NCI-H146 treated with DMSO at 0.1 percent for 48 hours (cell line): ENCODE measurements around the gene ADM2.
"Not testable (repeated sequence)": the region's sequence is repeated elsewhere in the genome, so short reads cannot be mapped to it uniquely, and the experiment has no call there.

Source experiments
- DNase-seq: peaks from one replicate; lab custom pipeline; 2025; ENCODE audit not compliant: unreplicated experiment; lab: John Stamatoyannopoulos, UW

The ADM2 gene, protein sequence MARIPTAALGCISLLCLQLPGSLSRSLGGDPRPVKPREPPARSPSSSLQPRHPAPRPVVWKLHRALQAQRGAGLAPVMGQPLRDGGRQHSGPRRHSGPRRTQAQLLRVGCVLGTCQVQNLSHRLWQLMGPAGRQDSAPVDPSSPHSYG

DNA sequence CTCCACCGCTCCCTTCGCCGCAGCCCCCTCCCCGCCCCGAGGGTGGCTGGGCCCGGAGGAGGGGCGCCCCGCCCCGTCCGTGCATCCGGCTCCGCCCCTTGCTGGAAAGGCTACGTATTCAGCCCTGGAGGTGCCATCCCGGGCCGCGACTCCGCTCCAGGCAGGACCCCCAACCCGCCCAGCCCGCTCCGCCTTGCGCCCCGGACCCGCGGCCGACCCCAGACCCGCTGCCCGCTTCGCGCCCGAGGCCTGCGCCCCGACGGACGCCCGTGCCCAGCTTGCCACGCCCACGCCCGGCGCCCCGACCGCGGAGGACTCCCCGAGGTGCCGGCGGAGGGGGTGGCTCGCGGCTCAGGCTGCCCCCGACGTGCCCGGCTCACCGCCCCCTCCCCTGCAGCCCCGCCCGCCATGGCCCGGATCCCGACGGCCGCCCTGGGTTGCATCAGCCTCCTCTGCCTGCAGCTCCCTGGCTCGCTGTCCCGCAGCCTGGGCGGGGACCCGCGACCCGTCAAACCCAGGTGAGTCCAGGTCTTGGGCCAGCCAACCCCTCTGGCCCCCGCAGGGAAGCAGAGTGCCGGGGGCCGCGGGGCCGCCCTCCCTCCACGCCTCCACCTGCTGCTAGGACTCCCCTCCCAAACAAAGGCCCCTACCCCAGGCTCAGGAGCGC is at the start of gene ADM2:
ADM2 (plus strand) TSS at position 104 of the 667 bp plus-strand sequence; CDS start at position 409, 305 bp downstream.
- DNase-seq = no peak

DNA sequence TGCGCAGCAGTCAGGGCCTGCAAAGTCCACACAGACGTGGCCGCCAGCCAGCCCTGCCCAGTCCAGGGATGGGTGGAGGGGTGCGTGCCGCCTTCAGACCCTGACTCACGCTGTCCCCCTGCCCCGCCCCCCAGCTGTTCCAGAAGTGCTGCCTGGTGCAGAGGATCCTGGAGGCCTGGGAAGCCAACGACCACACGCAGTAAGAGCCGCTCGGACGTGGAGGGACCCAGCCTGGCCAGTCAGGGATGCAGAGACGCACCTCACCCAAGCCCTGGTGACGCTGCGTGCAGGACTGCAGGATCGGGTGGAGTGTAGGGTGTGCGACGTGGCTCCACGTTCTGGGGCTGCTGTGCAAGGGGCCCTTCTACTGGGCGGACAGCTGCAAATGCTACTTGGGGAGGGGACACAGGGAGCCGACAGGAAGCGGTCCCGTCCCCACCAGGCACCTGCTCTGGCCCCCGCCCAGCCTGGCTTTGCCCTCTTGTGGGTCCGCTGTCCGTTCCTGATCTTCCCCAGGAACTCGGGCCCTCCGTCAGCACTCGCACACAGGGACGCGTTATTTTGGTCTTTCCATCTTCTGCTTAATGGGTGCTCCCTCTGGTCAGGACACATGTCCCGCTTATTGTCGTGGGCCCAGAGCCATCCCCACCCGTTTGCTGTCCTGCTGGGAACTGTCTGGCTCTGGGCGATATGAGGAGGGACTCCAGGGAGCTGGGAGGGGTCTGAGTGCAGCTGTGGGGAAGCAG is 49.0 kb upstream of the ADM2 start:
- no peak for DNase-seq

DNA sequence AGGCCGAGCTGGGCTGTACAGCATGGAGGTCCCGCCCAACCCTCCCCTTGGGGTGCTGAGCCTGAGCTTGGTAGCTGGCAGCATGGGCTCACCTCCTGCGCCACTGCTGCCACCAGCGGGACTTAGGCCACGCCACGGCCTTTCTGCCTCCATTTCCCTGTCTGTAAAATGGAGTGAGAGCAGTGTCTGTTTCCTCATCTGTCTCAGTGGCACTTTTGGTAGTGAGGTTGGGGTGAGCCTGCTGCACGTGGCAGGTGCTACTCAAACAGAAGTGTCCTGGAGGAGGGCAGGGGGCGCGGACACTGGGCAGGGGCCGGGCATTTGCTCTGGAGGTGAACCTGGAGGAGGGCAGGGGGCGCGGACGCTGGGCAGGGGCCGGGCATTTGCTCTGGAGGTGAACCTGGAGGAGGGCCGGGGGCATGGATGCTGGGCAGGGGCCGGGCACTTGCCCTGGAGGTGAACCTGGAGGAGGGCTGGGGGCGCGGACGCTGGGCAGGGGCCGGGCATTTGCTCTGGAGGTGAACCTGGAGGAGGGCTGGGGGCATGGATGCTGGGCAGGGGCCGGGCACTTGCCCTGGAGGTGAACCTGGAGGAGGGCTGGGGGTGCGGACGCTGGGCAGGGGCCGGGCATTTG is 48.3 kb upstream of the ADM2 start:
- DNase-seq = not testable (repeated sequence)

DNA sequence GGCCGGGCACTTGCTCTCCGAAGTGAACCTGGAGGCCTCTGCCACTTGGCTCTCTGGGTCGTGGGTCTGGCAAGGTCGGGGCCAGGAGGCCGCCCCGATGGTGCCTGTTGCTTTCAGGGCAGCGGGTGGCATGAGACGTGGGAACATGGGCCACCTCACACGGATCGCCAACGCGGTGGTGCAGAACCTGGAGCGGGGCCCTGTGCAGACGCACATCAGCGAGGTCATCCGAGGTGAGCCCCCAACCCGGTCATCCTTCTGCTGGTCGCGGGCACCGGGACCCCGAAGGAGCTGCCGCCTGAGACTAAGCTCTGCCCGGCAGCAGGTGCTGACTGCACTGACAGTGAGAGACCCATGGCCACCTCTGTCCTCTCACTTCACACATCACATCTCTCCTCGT is 46.5 kb upstream of the ADM2 start:
- DNase-seq = no peak

DNA sequence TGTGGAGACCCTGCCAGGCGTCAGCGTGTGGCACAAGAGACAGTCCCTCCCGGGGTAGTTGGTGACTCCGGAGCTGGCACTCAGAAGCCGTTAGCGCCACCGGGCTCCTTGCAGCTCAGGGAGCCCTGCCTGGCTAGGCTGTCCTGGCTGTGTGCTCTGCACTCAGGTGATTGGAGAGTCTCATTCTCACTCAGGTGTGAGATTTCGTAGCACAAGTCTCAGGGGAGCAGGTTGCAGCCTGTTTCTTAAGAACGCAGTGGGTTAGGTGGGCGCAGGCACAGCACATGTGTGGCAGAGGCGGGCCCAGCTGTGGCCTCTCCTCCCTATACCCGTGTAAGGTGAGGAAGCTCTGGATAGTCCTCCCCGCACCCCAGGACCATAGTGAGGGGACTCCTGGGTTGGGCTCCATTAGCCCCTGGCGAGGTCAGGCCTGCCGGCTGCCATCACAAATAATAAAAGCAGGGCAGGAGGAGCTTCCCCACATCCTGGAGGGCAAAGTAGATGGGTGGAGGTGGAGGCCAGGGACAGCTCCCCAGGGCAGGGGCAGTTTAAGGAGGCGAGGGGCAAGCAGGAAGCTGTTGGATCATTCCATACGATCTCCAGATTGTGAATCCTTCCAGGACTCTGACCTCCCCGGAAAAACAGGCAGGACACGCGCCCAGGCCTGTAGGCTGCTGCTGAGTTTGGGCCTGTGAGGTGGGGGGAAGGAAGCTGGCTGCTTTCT is 45.9 kb upstream of the ADM2 start:
- no peak for DNase-seq

DNA sequence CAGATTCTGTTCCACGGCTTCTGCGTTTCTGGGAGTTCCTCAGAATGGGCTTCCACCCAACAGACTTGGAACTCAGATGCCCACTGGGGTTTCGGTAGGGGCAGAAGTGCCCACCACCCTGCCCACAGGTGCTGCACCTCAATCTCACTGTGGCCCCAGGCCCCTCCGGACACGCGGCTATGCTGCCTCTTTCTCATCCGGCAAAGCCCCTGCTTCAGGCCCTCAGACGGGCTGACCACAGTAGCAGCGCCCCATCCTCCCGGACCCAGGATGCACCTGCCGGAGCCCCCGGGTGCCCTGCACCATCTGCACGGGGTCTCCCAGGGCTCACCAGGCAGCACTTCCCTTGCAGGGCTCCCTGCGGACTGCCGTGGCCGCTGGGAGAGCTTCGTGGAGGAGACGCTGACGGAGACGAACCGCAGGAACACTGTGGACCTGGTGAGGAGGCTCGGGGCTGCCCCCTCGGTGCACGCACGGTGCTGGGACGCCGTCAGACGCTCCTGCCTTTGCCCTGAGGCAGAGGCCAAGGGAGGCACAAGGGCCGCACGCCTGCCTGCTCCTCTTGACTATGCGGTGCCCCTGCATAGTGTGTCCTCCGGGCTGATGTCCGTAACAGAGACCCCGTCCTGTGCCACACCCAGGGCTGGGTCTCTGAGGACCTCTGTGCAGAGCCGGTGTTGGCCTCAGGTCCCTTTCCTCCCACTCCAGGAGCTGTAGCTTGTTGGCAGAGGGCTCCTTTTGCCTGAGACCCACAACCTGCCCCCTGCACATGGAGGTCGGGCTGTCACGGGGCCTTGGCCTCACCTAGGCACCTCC is 45.1 kb upstream of the ADM2 start:
- DNase-seq = no peak

DNA sequence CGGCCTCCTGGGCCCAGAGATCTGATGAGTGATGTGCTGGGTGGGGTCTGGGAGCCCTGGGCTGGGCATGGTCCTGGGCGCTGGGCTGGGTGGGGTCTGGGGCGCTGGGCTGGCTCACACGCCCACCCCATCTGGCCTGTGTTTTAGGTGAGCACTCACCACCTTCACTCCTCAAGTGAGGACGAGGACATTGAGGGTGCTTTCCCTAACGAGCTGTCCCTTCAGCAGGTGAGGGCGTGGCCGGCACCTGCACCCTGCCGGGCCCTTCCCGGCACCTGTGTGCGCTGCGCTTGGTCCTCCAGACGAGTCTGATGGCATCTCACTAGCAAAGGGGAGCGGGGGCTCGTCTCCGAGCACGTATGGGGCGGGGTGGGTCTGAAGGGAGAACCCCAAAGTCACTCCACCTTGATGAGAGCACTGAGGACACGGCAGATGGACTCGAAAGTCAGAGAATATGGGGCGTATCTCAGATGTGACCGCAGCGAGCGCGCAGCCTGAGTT is 44.5 kb upstream of the ADM2 start:
- no peak for DNase-seq

DNA sequence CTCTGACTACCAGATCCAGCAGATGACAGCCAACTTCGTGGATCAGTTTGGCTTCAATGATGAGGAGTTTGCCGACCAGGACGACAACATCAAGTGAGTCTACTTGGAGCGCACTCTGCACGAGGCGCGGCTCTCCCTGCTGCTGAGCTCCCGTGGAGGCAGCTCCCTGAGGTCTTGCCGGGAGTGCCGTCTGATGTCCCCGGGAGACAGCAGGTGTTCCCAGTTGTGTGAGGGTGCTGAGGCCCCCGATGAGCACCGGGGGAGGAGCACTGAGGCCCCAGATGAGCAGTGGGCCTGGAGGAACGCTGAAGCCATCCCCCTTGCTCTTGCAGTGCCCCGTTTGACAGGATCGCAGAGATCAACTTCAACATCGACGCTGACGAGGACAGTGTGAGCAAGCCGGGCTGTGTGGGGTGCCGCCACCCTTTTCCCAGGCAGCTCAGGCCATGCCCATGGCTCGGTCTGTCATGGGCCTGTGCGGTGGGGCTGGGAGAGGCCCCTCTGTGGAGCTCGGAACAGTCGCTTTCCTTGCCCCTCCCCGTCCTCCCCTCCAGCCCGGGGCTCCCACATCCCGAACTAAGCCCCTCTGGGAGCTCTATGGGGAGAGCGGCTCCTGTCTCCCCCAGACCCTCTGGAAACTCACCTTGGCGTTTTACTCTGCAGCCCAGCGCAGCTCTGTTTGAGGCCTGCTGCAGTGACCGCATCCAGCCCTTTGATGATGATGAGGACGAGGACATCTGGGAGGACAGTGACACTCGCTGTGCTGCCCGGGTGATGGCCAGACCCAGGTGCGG is 43.6 kb upstream of the ADM2 start:
- DNase-seq = no peak

DNA sequence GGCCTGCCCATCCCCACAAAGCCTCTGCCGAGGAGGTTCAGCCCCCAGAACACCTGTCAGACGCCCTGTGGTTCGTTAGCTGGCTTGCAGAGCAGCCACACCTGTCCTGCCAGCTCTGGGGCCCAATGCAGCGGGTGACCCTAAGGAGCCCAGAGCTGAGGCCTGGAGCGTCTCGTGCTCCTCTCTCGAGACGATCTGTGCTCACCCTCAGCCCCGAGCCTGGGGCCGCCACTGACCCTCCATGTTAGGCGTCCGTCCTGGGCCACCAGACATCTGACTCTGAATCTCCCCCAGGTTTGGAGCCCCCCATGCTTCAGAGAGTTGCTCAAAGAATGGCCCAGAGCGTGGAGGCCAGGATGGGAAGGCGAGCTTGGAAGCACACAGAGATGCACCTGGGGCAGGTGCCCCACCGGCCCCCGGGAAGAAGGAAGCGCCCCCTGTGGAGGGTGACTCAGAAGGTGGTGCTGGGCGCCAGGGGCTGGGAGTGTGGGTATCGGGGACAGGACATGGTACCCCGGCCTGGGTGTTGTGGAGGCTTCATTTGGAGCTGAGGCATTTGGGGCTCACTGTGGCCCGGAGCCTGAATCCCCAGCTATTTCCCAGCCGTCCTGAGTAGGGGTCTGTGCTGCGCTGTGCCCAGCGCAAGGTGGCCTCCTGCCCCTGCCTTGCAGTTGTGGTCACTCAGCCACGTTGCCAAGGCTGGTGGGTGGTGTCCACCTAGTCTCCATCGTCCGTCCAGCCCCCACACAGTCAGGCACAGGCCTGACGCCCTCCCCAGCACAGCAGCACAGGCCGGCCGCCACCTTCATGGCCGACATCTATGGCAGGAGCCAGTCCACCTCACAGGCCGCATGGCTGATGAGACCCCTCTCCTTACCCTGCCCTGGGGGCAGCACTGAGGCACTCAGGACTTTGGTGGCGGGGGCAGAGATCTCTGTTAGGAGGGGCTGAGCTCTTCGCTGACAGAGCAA is 42.8 kb upstream of the ADM2 start:
- DNase-seq = no peak

DNA sequence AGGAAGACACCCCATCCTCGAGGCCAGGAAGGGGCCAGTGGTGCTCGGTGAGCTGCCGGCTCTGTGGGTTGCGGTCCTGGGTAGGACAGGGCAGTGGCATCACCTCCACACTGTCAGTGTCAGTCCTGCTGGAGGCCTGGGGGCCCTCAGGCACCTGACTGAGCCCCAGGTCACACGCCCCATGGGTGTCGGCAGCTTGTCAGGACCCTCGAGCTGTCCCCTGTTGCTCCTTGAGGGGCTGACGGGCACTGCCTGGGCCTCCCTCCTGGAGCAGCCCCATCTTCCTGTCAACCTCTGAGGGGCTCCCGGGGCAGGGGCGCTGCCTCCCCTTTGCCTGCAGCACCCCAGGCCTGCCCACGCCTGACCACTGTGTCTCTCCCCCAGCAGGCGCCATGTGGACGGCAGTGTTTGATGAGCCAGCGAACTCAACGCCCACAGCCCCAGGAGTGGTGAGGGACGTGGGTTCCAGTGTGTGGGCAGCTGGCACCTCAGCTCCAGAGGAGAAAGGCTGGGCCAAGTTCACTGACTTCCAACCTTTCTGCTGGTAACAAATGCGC is 42.0 kb upstream of the ADM2 start:
- DNase-seq = no peak

DNA sequence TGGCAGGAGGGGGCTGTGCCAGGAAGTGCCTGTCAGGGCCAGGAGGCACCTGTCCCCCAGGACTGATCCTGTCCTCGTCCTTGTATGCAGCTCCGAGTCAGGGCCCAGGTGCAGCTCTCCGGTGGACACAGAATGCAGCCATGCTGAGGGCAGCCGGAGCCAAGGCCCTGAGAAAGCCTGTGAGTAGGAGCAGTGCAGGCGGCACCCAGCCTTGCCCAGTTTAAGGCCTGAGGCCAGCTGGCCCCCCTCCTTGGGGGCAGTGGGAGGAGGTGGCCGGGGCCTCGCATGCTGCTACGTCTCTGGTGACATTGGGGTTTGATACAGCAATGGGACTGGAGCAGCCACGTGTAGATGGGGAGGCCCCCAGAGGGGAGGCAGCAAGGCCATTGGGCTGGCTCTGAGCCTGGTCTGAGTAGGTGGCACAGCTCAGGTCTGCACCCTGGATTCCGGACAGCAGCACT is 41.4 kb upstream of the ADM2 start:
- no peak for DNase-seq

DNA sequence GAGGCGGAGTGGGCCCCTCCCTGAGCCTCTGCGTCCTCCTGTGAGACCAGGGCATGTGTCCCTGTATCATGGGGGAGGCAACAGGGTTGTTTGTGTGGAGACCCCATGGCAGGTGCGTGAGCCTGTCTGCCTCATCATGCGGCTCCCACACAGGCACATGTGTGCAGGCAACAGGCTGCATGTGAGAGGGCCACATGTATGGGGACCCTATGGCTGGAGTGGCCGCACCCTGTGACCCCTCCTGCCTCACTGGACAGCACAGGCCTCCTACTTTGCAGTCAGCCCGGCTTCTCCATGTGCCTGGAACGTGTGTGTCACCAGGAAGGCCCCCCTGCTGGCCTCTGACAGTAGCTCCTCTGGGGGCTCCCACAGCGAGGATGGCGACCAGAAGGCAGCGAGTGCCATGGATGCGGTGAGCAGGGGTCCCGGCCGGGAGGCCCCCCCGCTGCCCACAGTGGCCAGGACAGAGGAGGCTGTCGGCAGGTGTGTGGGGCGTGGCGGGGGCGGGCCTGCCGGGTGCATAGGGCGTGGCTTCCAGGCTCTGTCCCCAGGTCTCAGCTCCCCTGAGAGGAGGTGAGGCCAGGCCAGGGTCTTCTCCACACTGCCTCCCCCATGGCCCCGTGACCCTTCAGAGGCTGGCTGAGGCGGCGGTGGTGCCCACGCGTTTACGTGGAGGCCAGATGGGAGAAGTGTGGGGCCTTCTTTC is 40.6 kb upstream of the ADM2 start:
- DNase-seq = no peak

DNA sequence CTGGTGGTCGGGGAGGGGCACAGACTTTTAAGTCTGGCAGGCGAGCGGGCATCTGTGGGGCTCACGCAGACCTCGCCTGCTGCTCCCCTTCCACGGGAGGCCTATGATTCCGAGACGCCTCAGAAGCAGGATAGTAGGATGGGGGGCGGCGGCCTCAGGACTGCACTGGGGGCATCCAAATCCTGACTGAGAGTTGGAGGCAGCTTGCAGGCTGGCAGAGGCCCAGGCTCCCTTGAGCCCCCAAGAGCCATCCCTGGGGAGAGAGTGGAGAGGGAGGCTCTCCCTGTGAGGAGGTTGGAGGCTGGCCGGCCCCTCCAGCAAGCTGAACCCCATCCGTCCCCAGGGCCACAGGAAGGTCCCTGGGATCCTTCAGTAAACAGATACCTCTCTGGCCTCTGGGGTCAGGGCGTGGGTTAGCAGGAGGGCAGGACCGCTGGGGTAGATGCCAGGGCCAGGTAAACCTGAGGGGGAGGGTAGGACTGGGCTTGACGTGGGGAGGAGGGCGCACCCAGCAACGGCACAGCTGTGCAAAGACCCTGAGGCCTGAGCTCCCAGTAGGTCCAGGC is 39.8 kb upstream of the ADM2 start:
- no peak for DNase-seq

DNA sequence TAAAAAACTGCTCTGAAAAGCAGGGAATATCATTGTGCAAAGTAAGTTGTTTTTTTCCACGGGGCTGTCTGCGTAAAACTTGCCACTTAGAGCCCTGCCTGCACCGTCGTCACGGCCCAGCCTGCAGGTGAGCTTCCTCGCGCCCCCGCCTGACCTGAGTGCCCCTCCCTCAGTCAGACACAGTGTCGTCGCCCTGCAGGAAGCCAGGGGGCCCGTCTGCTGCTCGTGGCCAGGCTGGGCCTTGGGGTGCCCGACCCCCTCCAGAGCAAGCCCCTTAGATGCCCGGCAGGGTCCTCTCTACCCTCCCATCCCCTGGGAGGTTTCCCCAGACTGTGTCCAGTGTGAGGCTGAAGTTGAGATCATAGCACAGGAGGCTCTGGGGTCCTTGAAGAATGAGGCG is 38.1 kb upstream of the ADM2 start:
- DNase-seq = no peak

DNA sequence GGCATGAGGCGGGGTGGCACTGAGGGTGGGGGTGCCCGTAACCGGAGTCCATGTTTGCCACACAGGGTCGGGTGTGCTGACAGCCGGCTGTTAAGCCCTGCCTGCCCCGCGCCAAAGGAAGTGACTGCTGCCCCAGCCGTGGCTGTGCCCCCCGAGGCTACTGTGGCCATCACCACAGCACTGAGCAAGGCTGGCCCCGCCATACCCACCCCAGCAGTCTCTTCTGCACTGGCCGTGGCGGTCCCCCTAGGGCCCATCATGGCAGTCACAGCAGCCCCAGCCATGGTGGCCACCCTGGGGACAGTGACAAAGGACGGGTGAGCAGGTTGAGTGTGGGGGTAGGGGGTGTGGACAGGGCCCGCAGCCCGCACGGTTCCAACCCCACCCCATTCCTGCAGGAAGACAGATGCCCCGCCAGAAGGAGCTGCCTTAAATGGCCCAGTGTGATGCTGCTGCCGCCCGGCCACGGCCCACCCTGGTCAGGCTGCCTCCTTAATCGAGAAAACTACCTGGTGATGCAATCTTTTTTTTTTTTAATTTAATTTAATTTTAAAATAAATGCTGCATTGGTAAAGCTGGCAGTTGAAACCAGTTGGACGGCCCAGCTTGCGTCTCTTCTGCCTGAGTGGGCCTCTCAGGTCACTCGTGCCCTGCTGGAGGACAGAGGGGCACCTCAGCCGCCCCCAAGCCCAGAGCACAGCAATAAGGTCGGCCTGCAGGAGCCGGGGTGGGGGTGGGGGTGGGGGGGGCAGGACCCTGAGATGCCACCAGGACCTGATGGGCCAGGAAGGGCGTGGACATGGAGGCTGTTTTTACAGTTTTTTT is 37.3 kb upstream of the ADM2 start:
- no peak for DNase-seq

DNA sequence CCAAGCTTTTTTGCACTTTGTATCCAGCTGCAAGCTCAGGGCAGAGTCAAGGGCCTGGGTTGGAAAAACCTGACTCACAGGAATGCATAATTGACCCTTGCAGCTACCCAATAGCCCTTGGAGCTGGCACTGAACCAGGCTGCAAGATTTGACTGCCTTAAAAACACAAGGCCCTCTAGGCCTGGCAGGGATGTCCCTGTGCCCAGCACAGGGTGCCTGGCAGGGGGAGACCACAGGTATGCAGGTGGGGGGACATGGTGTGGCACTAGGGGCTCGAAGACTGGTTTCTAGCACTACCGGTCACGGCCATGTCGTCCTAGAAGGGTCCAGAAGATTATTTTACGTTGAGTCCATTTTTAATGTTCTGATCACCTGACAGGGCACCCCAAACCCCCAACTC is 36.7 kb upstream of the ADM2 start:
- no peak for DNase-seq
